HepG2 (cell line): ENCODE data around the gene GPR149. TPM values are rescaled to one million over a fixed set of nuclear protein-coding genes. Genes with fewer than 3 reads are reported as not detected.

Source experiments
- CENPX ChIP-seq: sonication (generic); formaldehyde crosslinking; IDR thresholded peaks from 2 replicates; pipeline ENCODE4 v1.9.0; 2021; ENCODE audit warnings: mild to moderate bottlenecking, missing genetic modification reagents, moderate library complexity
- ELK4 ChIP-seq: sonication (generic); formaldehyde crosslinking; IDR thresholded peaks from 2 replicates; pipeline ENCODE4 v1.9.0; 2021; ENCODE audit warnings: missing genetic modification reagents, borderline replicate concordance
- FOXM1 ChIP-seq: sonication (generic); formaldehyde crosslinking; IDR thresholded peaks from 2 replicates; pipeline ENCODE4 v1.5.0; 2020; ENCODE audit warnings: missing genetic modification reagents
- IRF2 ChIP-seq: IDR thresholded peaks from 2 replicates; pipeline ENCODE4 v1.6.1; 2018; ENCODE audit warnings: missing genetic modification reagents, missing compliant biosample characterization
- KLF13 ChIP-seq: sonication (generic); formaldehyde crosslinking; IDR thresholded peaks from 2 replicates; pipeline ENCODE4 v1.4.0; 2020; ENCODE audit warnings: mild to moderate bottlenecking, missing genetic modification reagents
- MATR3 ChIP-seq: sonication (generic); formaldehyde crosslinking; IDR thresholded peaks from 2 replicates; pipeline ENCODE4 v1.4.0; 2020; ENCODE audit warnings: missing genetic modification reagents
- NFIC ChIP-seq: IDR thresholded peaks from 2 replicates; pipeline ENCODE4 v1.6.1; 2012; ENCODE audit warnings: mild to moderate bottlenecking, low read length, inconsistent platforms
- NR0B2 ChIP-seq: sonication (generic); formaldehyde crosslinking; IDR thresholded peaks from 2 replicates; pipeline ENCODE4 v1.4.0; 2020; ENCODE audit warnings: mild to moderate bottlenecking, missing genetic modification reagents
- PAX8 ChIP-seq: sonication (generic); formaldehyde crosslinking; IDR thresholded peaks from 2 replicates; pipeline ENCODE4 v1.8.0; 2022; ENCODE audit warnings: mild to moderate bottlenecking, missing genetic modification reagents, borderline replicate concordance
- PHF20 ChIP-seq: sonication (generic); formaldehyde crosslinking; IDR thresholded peaks from 2 replicates; pipeline ENCODE4 v1.5.0; 2020; ENCODE audit warnings: mild to moderate bottlenecking, missing genetic modification reagents
- SALL1 ChIP-seq: sonication (generic); formaldehyde crosslinking; IDR thresholded peaks from 2 replicates; pipeline ENCODE4 v1.8.0; 2022; ENCODE audit warnings: mild to moderate bottlenecking, missing genetic modification reagents
- SKIL ChIP-seq: sonication (generic); formaldehyde crosslinking; IDR thresholded peaks from 2 replicates; pipeline ENCODE4 v1.8.0; 2022; ENCODE audit warnings: missing genetic modification reagents, mild to moderate bottlenecking, moderate library complexity, borderline replicate concordance
- SP5 ChIP-seq: IDR thresholded peaks from 2 replicates; pipeline ENCODE4 v1.6.1; 2016; ENCODE audit warnings: low read depth, borderline replicate concordance
- ZC3H13 ChIP-seq: sonication (generic); formaldehyde crosslinking; IDR thresholded peaks from 2 replicates; pipeline ENCODE4 v1.8.1; 2023; ENCODE audit warnings: mild to moderate bottlenecking, missing genetic modification reagents, moderate library complexity
- ZC3H4 ChIP-seq: sonication (generic); formaldehyde crosslinking; IDR thresholded peaks from 2 replicates; pipeline ENCODE4 v1.4.0; 2020; ENCODE audit warnings: missing genetic modification reagents, borderline replicate concordance
- ZMAT5 ChIP-seq: sonication (generic); formaldehyde crosslinking; IDR thresholded peaks from 2 replicates; pipeline ENCODE4 v1.5.0; 2020; ENCODE audit warnings: mild to moderate bottlenecking, low read depth, missing genetic modification reagents, borderline replicate concordance
- ZNF17 ChIP-seq: sonication (generic); formaldehyde crosslinking; IDR thresholded peaks from 2 replicates; pipeline ENCODE4 v1.5.0; 2020; ENCODE audit warnings: mild to moderate bottlenecking, missing genetic modification reagents
- ZNF256 ChIP-seq: sonication (generic); formaldehyde crosslinking; conservative IDR thresholded peaks from 2 replicates; pipeline ENCODE4 v1.4.0; 2020; ENCODE audit warnings: missing genetic modification reagents
- ZNF280B ChIP-seq: sonication (generic); formaldehyde crosslinking; IDR thresholded peaks from 2 replicates; pipeline ENCODE4 v1.5.0; 2020; ENCODE audit warnings: missing genetic modification reagents, mild to moderate bottlenecking, borderline replicate concordance
- ZNF430 ChIP-seq: sonication (generic); formaldehyde crosslinking; IDR thresholded peaks from 2 replicates; pipeline ENCODE4 v1.9.0; 2021; ENCODE audit warnings: mild to moderate bottlenecking, missing genetic modification reagents
- ZNF547 ChIP-seq: sonication (generic); formaldehyde crosslinking; IDR thresholded peaks from 2 replicates; pipeline ENCODE4 v1.5.1; 2020; ENCODE audit warnings: mild to moderate bottlenecking, missing genetic modification reagents
- ZNF772 ChIP-seq: sonication (generic); formaldehyde crosslinking; IDR thresholded peaks from 2 replicates; pipeline ENCODE4 v1.5.0; 2020; ENCODE audit warnings: mild to moderate bottlenecking, missing genetic modification reagents
- polyA plus RNA-seq, 8 experiments: library from polyadenylated mRNA; depleted of rRNA in 3 of 8; stranded (reverse) in 7 of 8; unstranded in 1 of 8; fragments of >200 nt; fragmentation: Illumina TruSeq in 4 of 8; extraction: Trizol in 4 of 8; gene quantifications; 2 replicates each; pipeline versions ENCODE4 v1.2.1 to v1.2.3, GENCODE V29; 2011 to 2016; ENCODE audit warnings: low read depth in 4 of 8, missing spikeins in 1 of 8, mixed read lengths in 1 of 8; ENCODE audit not compliant: insufficient read depth in 1 of 8
- total RNA-seq, 5 experiments: library from RNA; depleted of rRNA; stranded (reverse); fragments of >200 nt; fragmentation: Illumina TruSeq; extraction: Trizol; gene quantifications; 2 replicates each; pipeline ENCODE4 v1.2.3, GENCODE V29; 2016; ENCODE audit warnings: low read depth in 1 of 5

Gene GPR149
- total and polyA plus RNA-seq, 2 of the 13 experiments (the other 11 are each of a cell fraction or from before 2014, with no cell fraction given) = not detected

GRCh38 chr3:154323891-154324738 lies 105.9 kb downstream of the GPR149 start, which contains the start of gene DHX36 (continued):
- TF ChIP-seq NR0B2 (CRISPR knock-in tag) = 0 out of 2 replicates have a peak, but pooled peaks have one; percentile 41
- TF ChIP-seq NFIC = peak; percentile 38; the same call in 1 of the 2 replicates
- peak; percentile 61; the same call in 1 of the 2 replicates for TF ChIP-seq SP5 (CRISPR knock-in tag)
- peak; percentile 80; the same call in 1 of the 2 replicates for TF ChIP-seq ZNF772 (CRISPR knock-in tag)
- TF ChIP-seq PHF20 (CRISPR knock-in tag) = peak; percentile 86
- TF ChIP-seq IRF2 (CRISPR knock-in tag) = peak; percentile 83
- no peak for TF ChIP-seq ZNF17
- no peak for TF ChIP-seq ZC3H4 (CRISPR knock-in tag)
- peak; percentile 72; the same call in 1 of the 2 replicates for TF ChIP-seq ZNF280B (CRISPR knock-in tag)
- no peak for TF ChIP-seq ZMAT5 (CRISPR knock-in tag)
- TF ChIP-seq ZNF547 (CRISPR knock-in tag) = peak; percentile 75; the same call in 1 of the 2 replicates
- TF ChIP-seq CENPX (CRISPR knock-in tag) = no peak
- TF ChIP-seq ZNF430 = no peak
- no peak for TF ChIP-seq PAX8
- TF ChIP-seq MATR3 (CRISPR knock-in tag) = no peak
- no peak for TF ChIP-seq ELK4 (CRISPR knock-in tag)
- TF ChIP-seq FOXM1 (CRISPR knock-in tag) = no peak
- TF ChIP-seq KLF13 (CRISPR knock-in tag) = no peak
- TF ChIP-seq ZC3H13 (CRISPR knock-in tag) = no peak
- TF ChIP-seq ZNF256 = no peak
- TF ChIP-seq SKIL (CRISPR knock-in tag) = no peak
- TF ChIP-seq SALL1 (CRISPR knock-in tag) = peak; percentile 88
